Stimulated activated naive CD4-positive, alpha-beta T cell treated with Interleukin-2 at 50 U/mL for 16 hours (primary cell): Measurements from ENCODE around the gene OR8G5.
"Not testable (repeated sequence)": the region's sequence is repeated elsewhere in the genome, so short reads cannot be mapped to it uniquely, and the experiment has no call there.

Experiments
- DNase-seq: peaks from one replicate; lab custom pipeline; 2025; lab: John Stamatoyannopoulos, UW

OR8G5 gene

GRCh38 chr11:124256076-124256475 is at the start of gene OR8G5:
Gene OR8G5, plus strand, starts transcription at chr11:124256376. Its CDS starts 8,556 bp downstream, at chr11:124264932.
- DNase-seq = no peak

GRCh38 chr11:124207102-124207792 is 48.9 kb upstream of the OR8G5 start:
- no peak for DNase-seq

- DNase-seq = no peak
These were observed 46.3 kb upstream of the OR8G5 start for GRCh38 chr11:124209824-124210357.

- no peak for DNase-seq
These were observed 45.8 kb upstream of the OR8G5 start for GRCh38 chr11:124210421-124210820.

GRCh38 chr11:124211321-124211720 is 44.9 kb upstream of the OR8G5 start:
- DNase-seq = no peak

- no peak for DNase-seq
These were observed 42.1 kb upstream of the OR8G5 start for GRCh38 chr11:124214027-124214426.

- no peak for DNase-seq
These were observed 37.0 kb upstream of the OR8G5 start for GRCh38 chr11:124219126-124219525.

GRCh38 chr11:124222407-124222806 is 33.8 kb upstream of the OR8G5 start:
- DNase-seq = no peak

GRCh38 chr11:124224618-124225423 is 31.4 kb upstream of the OR8G5 start:
- DNase-seq = not testable (repeated sequence)

- no peak for DNase-seq
These were observed 30.7 kb upstream of the OR8G5 start for GRCh38 chr11:124225471-124225870.

GRCh38 chr11:124233376-124233775 is 22.8 kb upstream of the OR8G5 start:
- no peak for DNase-seq

GRCh38 chr11:124238512-124238911 is 17.7 kb upstream of the OR8G5 start:
- no peak for DNase-seq

GRCh38 chr11:124240621-124241397 is 15.4 kb upstream of the OR8G5 start, which contains the start of gene OR8G1:
Gene OR8G1, plus strand, starts transcription at chr11:124241095. Its CDS starts 8,581 bp downstream, at chr11:124249676.
- DNase-seq = no peak

- DNase-seq = not testable (repeated sequence)
These were observed 6.3 kb upstream of the OR8G5 start for GRCh38 chr11:124249869-124250268.

- DNase-seq = not testable (repeated sequence)
These were observed 8.9 kb downstream of the OR8G5 start for GRCh38 chr11:124265041-124265440.

GRCh38 chr11:124270886-124271285 is 14.7 kb downstream of the OR8G5 start:
- not testable (repeated sequence) for DNase-seq

- DNase-seq = no peak
These were observed 17.8 kb downstream of the OR8G5 start for GRCh38 chr11:124274000-124274399.

GRCh38 chr11:124276081-124276480 is 19.9 kb downstream of the OR8G5 start:
- DNase-seq = no peak

GRCh38 chr11:124277207-124277606 is 21.0 kb downstream of the OR8G5 start:
- DNase-seq = no peak

- no peak for DNase-seq
These were observed 21.6 kb downstream of the OR8G5 start for GRCh38 chr11:124277804-124278203.

GRCh38 chr11:124278261-124278660 is 22.1 kb downstream of the OR8G5 start:
- DNase-seq = no peak
